Ovary (tissue), 9 donors: ENCODE measurements around the gene MEGF10. TPM values are rescaled to one million over a fixed set of nuclear protein-coding genes. Genes with fewer than 3 reads are reported as not detected.

Experiments used
- DNase-seq, 5 donors: peaks; one replicate each; pipeline ENCODE4 v3.0.0-alpha.2; 2019 to 2020
- H3K27ac ChIP-seq, 2 donors: fragments of 200-600 bp; one replicate each; pipeline versions ENCODE4 v1.5.1 to v1.8.0; 2019 to 2022
- H3K27me3 ChIP-seq: fragments of 200-600 bp; one replicate; pipeline ENCODE4 v1.8.0; 2022
- H3K36me3 ChIP-seq: fragments of 200-600 bp; sonication (generic); one replicate; pipeline ENCODE4 v1.5.1; 2019
- H3K4me1 ChIP-seq: one replicate; pipeline ENCODE4 v1.8.1; 2013; ENCODE audit warnings: mild to moderate bottlenecking, moderate library complexity; ENCODE audit not compliant: insufficient read depth
- H3K4me3 ChIP-seq: fragments of 200-600 bp; sonication (generic); one replicate; pipeline ENCODE4 v1.5.1; 2017
- H3K9me3 ChIP-seq, 2 donors: fragments of 200-600 bp in 1 of 2; sonication (generic) in 1 of 2; one replicate each; pipeline versions ENCODE4 v1.5.1 to v1.8.1; 2013 to 2019; ENCODE audit warnings: mild to moderate bottlenecking in 1 of 2, moderate library complexity in 1 of 2
- CTCF ChIP-seq, 3 donors: fragments of 450-650 bp in 2 of 3; fragments of 200-600 bp in 1 of 3; IDR thresholded peaks; one replicate each; pipeline versions ENCODE4 v1.5.1 to v1.8.0; 2016 to 2022; ENCODE audit warnings: antibody characterized with exemption in 3 of 3, mild to moderate bottlenecking in 1 of 3
- EP300 ChIP-seq: sonication (generic); formaldehyde crosslinking; IDR thresholded peaks from one replicate; pipeline ENCODE4 v1.6.1; 2017; ENCODE audit warnings: antibody characterized with exemption
- POLR2A ChIP-seq: fragments of 450-650 bp; IDR thresholded peaks from one replicate; pipeline ENCODE4 v1.6.1; 2017; ENCODE audit warnings: antibody characterized with exemption, mild to moderate bottlenecking, moderate library complexity
- WGBS, 3 donors: extraction: QIAGEN DNeasy Blood & Tissue Kit in 1 of 3; methylation state at CpG; one replicate each; pipeline versions ENCODE4 v1.1.5 to v1.1.7; 2013 to 2017; 5-methylcytosine and 5-hydroxymethylcytosine counted together
- intact Hi-C, 4 donors: fragments of 100-400 bp; cut with DNase I; formaldehyde crosslinking; loops; one replicate each; pipeline versions ENCODE4 v1.11.0 to v1.15.1; 2022 to 2023
- polyA plus RNA-seq, 2 donors: library from polyadenylated mRNA; stranded (reverse); fragments of 200-250 nt in 1 of 2; fragments of 350-450 nt in 1 of 2; fragmentation: Illumina TruSeq in 1 of 2; extraction: RNeasy Lipid Tissue Mini Kit (QIAGEN cat#74804) in 1 of 2; gene quantifications; one replicate each; pipeline ENCODE4 v1.2.3, GENCODE V29; 2013 to 2014
- total RNA-seq, 7 donors: library from RNA; depleted of rRNA in 2 of 7; stranded (reverse); fragments of >200 nt in 2 of 7; fragmentation: NEBNext Ultra II Directional in 3 of 7; extraction: Animal tissue kit (Norgen Biotek cat#: 25700) in 3 of 7; gene quantifications; one replicate each; pipeline versions ENCODE4 v1.1.0 to v1.2.4, GENCODE V29; 2016 to 2023
- donor health status: DM: no; HTN: no; CAD: no; lungs with moderate emphysema.
- donor health status: DM: no; HTN: no; CAD: no.
- donor health status: Bipolar disorder and iron deficiency.
- donor health status: DM: yes; HTN: yes; CAD: no.
- donor health status: DM: no; HTN: no; CAD: no.
- donor health status: DM: yes; HTN: yes; CAD: no.

Gene MEGF10
- total and polyA plus RNA-seq, 9 donors = 0.10 to 1.2 (median 0.51) TPM; not detected in 1

GRCh38 chr5:127335381-127335780, 44.8 kb downstream of the MEGF10 start:
- no peaks in the 10 kb centered on the region for H3K9me3 ChIP-seq
- no peaks in the 10 kb centered on the region for H3K27me3 ChIP-seq
- H3K4me1 ChIP-seq = no peaks in the 10 kb centered on the region
- 82 to 90% (median 87%) methylated on average over 2 of the region's 2 CpGs for WGBS, 3 donors
- no peak overlapping the region for H3K4me3 ChIP-seq
- intact Hi-C loops = loop anchor here in 1 of 4 donors (10.0 kb wide), 1 partner anchor 161 kb away; no protein-coding TSS in a partner anchor
- H3K36me3 ChIP-seq = no peaks in the 10 kb centered on the region
- H3K27ac ChIP-seq = no peak overlapping the region
- DNase-seq = no peak
- TF ChIP-seq CTCF (IDR thresholded peaks at IDR 0.05) (no peak), POLR2A (no peak), EP300 (no peak)

GRCh38 chr5:127337876-127338275, 47.3 kb downstream of the MEGF10 start:
- intact Hi-C loops = loop anchor here in 1 of 4 donors (10.0 kb wide), 1 partner anchor 163 kb away; no protein-coding TSS in a partner anchor
- H3K9me3 ChIP-seq = no peaks in the 10 kb centered on the region
- H3K27me3 ChIP-seq = no peaks in the 10 kb centered on the region
- H3K27ac ChIP-seq = no peak overlapping the region
- DNase-seq = no peak
- H3K4me3 ChIP-seq = no peak overlapping the region
- TF ChIP-seq CTCF (IDR thresholded peaks at IDR 0.05) (no peak), EP300 (no peak), POLR2A (no peak)
- WGBS, 3 donors = 78 to 82% (median 80%) methylated on average over 1 of the region's 1 CpG
- no peaks in the 10 kb centered on the region for H3K4me1 ChIP-seq
- H3K36me3 ChIP-seq = no peaks in the 10 kb centered on the region

GRCh38 chr5:127338501-127338900, 47.9 kb downstream of the MEGF10 start:
- no peaks in the 10 kb centered on the region for H3K27me3 ChIP-seq
- H3K4me3 ChIP-seq = no peak overlapping the region
- no peaks in the 10 kb centered on the region for H3K36me3 ChIP-seq
- H3K27ac ChIP-seq = no peak overlapping the region
- H3K4me1 ChIP-seq = no peaks in the 10 kb centered on the region
- DNase-seq = no peak
- TF ChIP-seq CTCF (IDR thresholded peaks at IDR 0.05) (no peak), EP300 (no peak), POLR2A (no peak)
- WGBS, 3 donors = 84 to 97% (median 90%) methylated on average over 1 of the region's 1 CpG
- no peaks in the 10 kb centered on the region for H3K9me3 ChIP-seq
- intact Hi-C loops = loop anchor here in 1 of 4 donors (10.0 kb wide), 1 partner anchor 164 kb away; no protein-coding TSS in a partner anchor

- H3K27ac ChIP-seq = no peak overlapping the region
- no peaks in the 10 kb centered on the region for H3K9me3 ChIP-seq
- TF ChIP-seq CTCF (IDR thresholded peaks at IDR 0.05) = no peak
- no peak for TF ChIP-seq POLR2A
- TF ChIP-seq EP300 = no peak
- DNase-seq = no peak
- H3K4me3 ChIP-seq = no peak overlapping the region
- no peaks in the 10 kb centered on the region for H3K36me3 ChIP-seq
- H3K27me3 ChIP-seq = no peaks in the 10 kb centered on the region
- intact Hi-C loops = no loop called here
- H3K4me1 ChIP-seq = no peaks in the 10 kb centered on the region
- 87 to 89% (median 88%) methylated on average over 4 of the region's 4 CpGs for WGBS, 3 donors
These were observed 50.0 kb downstream of the MEGF10 start for GRCh38 chr5:127340606-127341005.
